Heart left ventricle (tissue), 13 donors: ENCODE results near the gene SLC9A9.

Experiments used
- POLR2A ChIP-seq, 2 donors: fragments of 450-650 bp; IDR thresholded peaks; one replicate each; pipeline ENCODE4 v1.6.1; 2017; ENCODE audit warnings: antibody characterized with exemption in 2 of 2, mild to moderate bottlenecking in 2 of 2, moderate library complexity in 2 of 2
- TF ChIP-seq, protein P1 (sequence below), 12 donors: fragments of 200-600 bp; sonication (generic) in 4 of 12; IDR thresholded peaks; one replicate each; pipeline versions ENCODE4 v1.5.0 to v1.8.0; 2018 to 2022; ENCODE audit warnings: antibody characterized with exemption in 12 of 12, mild to moderate bottlenecking in 5 of 12
- donor health status: ischemic (EF 13 %, LVEDD 7.1; RV severe dilation, severe dysfunction).
- donor health status: DM: no; HTN: yes; CAD: no.
- donor health status: DM: no; HTN: no; CAD: no.
- donor health status: ischemic (EF 25% LVEDD 6.9; RV normal size, moderate dysfunction).
- donor health status: ischemic (EF 25% LVEDD 5.7; RV mildly dilated, moderate dysfunction).
- donor health status: ischemic (EF 35%, LVEDD 5.7; RV mildly dilated, moderate dysfunction).
- donor health status: nonischemic (EF 11% LVEDD 7.7; RV severe dilation, severe dysfunction).
- donor health status: DM: yes; HTN: yes; CAD: no.
- donor health status: PGD.
- donor health status: ischemic (EF 29% LVEDD 5.4; RV normal size, mild dysfunction).
- donor health status: nonischemic (EF 23%, LVEDD 6.1; RV moderate dilation, normal function).

DNA sequence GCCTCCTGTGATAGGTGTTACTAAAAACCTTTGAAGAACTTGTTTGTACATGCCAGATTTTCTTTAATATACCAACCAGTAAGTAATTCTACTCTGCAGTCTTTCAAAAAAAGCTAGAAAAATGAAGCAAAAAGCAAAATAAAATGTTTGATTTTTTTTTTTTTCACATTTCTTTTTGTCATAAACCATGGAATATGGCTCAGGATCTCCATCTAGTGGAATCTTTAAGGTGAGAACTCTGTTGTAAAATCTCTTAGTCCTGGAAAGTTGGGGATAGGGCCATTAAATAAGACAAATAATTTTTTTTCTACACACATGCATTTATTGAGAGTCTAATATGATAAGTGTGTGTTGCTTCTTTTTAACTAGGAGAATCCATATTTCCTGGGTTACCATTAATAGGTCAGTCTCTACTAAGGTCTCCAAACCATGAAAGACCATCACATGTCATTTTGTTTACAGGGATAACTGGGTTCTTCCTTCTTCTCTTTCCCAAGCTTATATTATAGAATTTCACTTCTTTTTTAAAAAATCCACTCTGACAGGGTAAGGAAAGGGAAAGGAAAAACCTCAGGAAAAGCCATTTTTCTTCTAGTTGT, 84.6 kb downstream of the SLC9A9 start:
- TF ChIP-seq, protein P1, sequence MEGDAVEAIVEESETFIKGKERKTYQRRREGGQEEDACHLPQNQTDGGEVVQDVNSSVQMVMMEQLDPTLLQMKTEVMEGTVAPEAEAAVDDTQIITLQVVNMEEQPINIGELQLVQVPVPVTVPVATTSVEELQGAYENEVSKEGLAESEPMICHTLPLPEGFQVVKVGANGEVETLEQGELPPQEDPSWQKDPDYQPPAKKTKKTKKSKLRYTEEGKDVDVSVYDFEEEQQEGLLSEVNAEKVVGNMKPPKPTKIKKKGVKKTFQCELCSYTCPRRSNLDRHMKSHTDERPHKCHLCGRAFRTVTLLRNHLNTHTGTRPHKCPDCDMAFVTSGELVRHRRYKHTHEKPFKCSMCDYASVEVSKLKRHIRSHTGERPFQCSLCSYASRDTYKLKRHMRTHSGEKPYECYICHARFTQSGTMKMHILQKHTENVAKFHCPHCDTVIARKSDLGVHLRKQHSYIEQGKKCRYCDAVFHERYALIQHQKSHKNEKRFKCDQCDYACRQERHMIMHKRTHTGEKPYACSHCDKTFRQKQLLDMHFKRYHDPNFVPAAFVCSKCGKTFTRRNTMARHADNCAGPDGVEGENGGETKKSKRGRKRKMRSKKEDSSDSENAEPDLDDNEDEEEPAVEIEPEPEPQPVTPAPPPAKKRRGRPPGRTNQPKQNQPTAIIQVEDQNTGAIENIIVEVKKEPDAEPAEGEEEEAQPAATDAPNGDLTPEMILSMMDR (IDR thresholded peaks at IDR 0.05) = peak in 9 of 12 donors; percentile 15 to 45 (median 32)
- TF ChIP-seq POLR2A (IDR thresholded peaks at IDR 0.05) = no peak
